GM18517 (cell line): ENCODE results near the gene GBP4.
"Not testable (repeated sequence)": the region's sequence is repeated elsewhere in the genome, so short reads cannot be mapped to it uniquely, and the experiment has no call there.

Experiments used
- ATAC-seq: cut with Tn5 transposase; IDR thresholded peaks from one replicate; pipeline ENCODE4 v1.9.1; 2021; ENCODE audit warnings: mild to moderate bottlenecking, moderate library complexity; ENCODE audit not compliant: unreplicated experiment

Gene GBP4

GRCh38 chr1:89198491-89199072, at the start of gene GBP4:
Gene GBP4, minus strand, starts transcription at chr1:89198942. Its CDS starts 108 bp downstream, at chr1:89198834.
- ATAC-seq: peak; percentile 46

GRCh38 chr1:89243046-89243445, 44.3 kb upstream of the GBP4 start:
- no peak for ATAC-seq

- ATAC-seq: no peak
These were observed 22.6 kb upstream of the GBP4 start for GRCh38 chr1:89221341-89221740.

- ATAC-seq: not testable (repeated sequence)
These were observed 21.1 kb upstream of the GBP4 start for GRCh38 chr1:89219851-89220250.

- not testable (repeated sequence) for ATAC-seq
These were observed 20.2 kb upstream of the GBP4 start for GRCh38 chr1:89218941-89219340.

- ATAC-seq: no peak
These were observed 14.6 kb upstream of the GBP4 start for GRCh38 chr1:89213347-89213746.

GRCh38 chr1:89211035-89211634, 12.4 kb upstream of the GBP4 start:
- no peak for ATAC-seq

GRCh38 chr1:89206373-89206772, 7.6 kb upstream of the GBP4 start:
- ATAC-seq: no peak

- ATAC-seq: no peak
These were observed 4.4 kb upstream of the GBP4 start for GRCh38 chr1:89203166-89203565.

- ATAC-seq: peak; percentile 83
These were observed 2.5 kb upstream of the GBP4 start for GRCh38 chr1:89201106-89201794.

- no peak for ATAC-seq
These were observed 1.9 kb upstream of the GBP4 start for GRCh38 chr1:89200663-89201062.

- no peak for ATAC-seq
These were observed 836 bp upstream of the GBP4 start for GRCh38 chr1:89199525-89200031.

GRCh38 chr1:89198081-89198480, 661 bp downstream of the GBP4 start:
- no peak for ATAC-seq

GRCh38 chr1:89195476-89195875, 3.3 kb downstream of the GBP4 start:
- ATAC-seq: no peak

- ATAC-seq: no peak
These were observed 7.4 kb downstream of the GBP4 start for GRCh38 chr1:89191314-89191713.

- ATAC-seq: no peak
These were observed 8.7 kb downstream of the GBP4 start for GRCh38 chr1:89190017-89190416.

GRCh38 chr1:89179343-89179742, 19.4 kb downstream of the GBP4 start:
- no peak for ATAC-seq

- no peak for ATAC-seq
These were observed 21.8 kb downstream of the GBP4 start for GRCh38 chr1:89176971-89177370.

- ATAC-seq: no peak
These were observed 23.0 kb downstream of the GBP4 start, which contains the start of gene GBP7 for GRCh38 chr1:89175601-89176256. Gene GBP7, minus strand, starts transcription at chr1:89176003. Its CDS starts 4,068 bp downstream, at chr1:89171935.

GRCh38 chr1:89174491-89174890, 24.3 kb downstream of the GBP4 start:
- ATAC-seq: no peak

- no peak for ATAC-seq
These were observed 26.1 kb downstream of the GBP4 start for GRCh38 chr1:89172468-89173143.
